K562 (cell line): ENCODE measurements around the gene QRFP. TPM values are rescaled to one million over a fixed set of nuclear protein-coding genes. Genes with fewer than 3 reads are reported as not detected.

Experiments
- ATAC-seq: fragments of 200-7000 bp; cut with Tn5 transposase; 3 replicates; pipeline ENCODE4 v1.9.1; 2020; ENCODE audit warnings: moderate library complexity
- BruUV-seq: library from RNA; stranded (reverse); fragments of 400-500 nt; replicated peaks from 2 replicates; lab custom pipeline; 2021; lab: Mats Ljungman, UMichigan
- CTCF ChIA-PET: fragments of 300-600 bp; formaldehyde crosslinking; extraction: SDS; loops from one replicate; lab custom pipeline; 2021; ENCODE audit warnings: low intra/inter-chr PET ratio; lab: Yijun Ruan, JAX
- POLR2A ChIA-PET: fragments of 300-600, 350-650 bp; sonication (Branson Sonifier 250); formaldehyde crosslinking; extraction: SDS; loops from one replicate; lab custom pipeline; 2021; ENCODE audit warnings: antibody characterized with exemption, inconsistent platforms; lab: Yijun Ruan, JAX
- DNase-seq, 4 experiments: peaks; one replicate each; pipeline versions ENCODE4 v3.0.0 to v3.0.0-alpha.2; 2011 to 2018; ENCODE audit warnings: low spot score in 3 of 4, mixed read lengths in 3 of 4; ENCODE audit errors: extremely low read depth in 1 of 4
- FAIRE-seq: peaks from 2 replicates; lab custom pipeline; 2011; peaks lifted over from hg19 to GRCh38; lab: Jason Lieb, UNC
- H2AFZ ChIP-seq: 2 replicates; pipeline ENCODE4 v1.6.0; 2011; ENCODE audit warnings: low read depth, low read length, control low read depth, inconsistent platforms
- H3K27ac ChIP-seq: fragments of 200-600 bp; 3 replicates; pipeline ENCODE4 v1.8.0; 2011; ENCODE audit warnings: low read depth, mild to moderate bottlenecking, control low read depth, inconsistent platforms, low read length, moderate library complexity, mixed read lengths; ENCODE audit errors: extremely low read depth
- H3K27me3 ChIP-seq, 2 experiments: fragments of 300-600 bp in 1 of 2; 2 replicates in 1 of 2; 3 replicates in 1 of 2; pipeline versions ENCODE4 v1.6.0 to v1.8.0; 2011; ENCODE audit warnings: inconsistent platforms in 2 of 2, low read length in 2 of 2, mild to moderate bottlenecking in 1 of 2, mixed read lengths in 1 of 2, moderate library complexity in 1 of 2; ENCODE audit not compliant: control insufficient read depth in 2 of 2, insufficient read depth in 2 of 2
- H3K36me3 ChIP-seq: fragments of 300-600 bp; 3 replicates; pipeline ENCODE4 v1.8.0; 2011; ENCODE audit warnings: mild to moderate bottlenecking, low read length, inconsistent platforms; ENCODE audit not compliant: control insufficient read depth, insufficient read depth
- H3K4me1 ChIP-seq, 2 experiments: fragments of 200-600 bp in 1 of 2; replicated peaks in 1 of 2; 2 replicates in 1 of 2; 3 replicates in 1 of 2; pipeline versions ENCODE4 v1.5.1 to v1.8.0; 2011; ENCODE audit warnings: inconsistent platforms in 2 of 2, low read length in 2 of 2, mild to moderate bottlenecking in 1 of 2, mixed read lengths in 1 of 2, moderate library complexity in 1 of 2; ENCODE audit not compliant: control insufficient read depth in 2 of 2, insufficient read depth in 2 of 2
- H3K4me2 ChIP-seq: 2 replicates; pipeline ENCODE4 v1.6.1; 2011; ENCODE audit warnings: low read length, control low read depth, inconsistent platforms, mixed read lengths; ENCODE audit not compliant: insufficient read depth
- H3K4me3 ChIP-seq: fragments of 200-600 bp; sonication (generic), shearing (Covaris generic); 2 replicates; pipeline ENCODE4 v1.5.1; 2016; ENCODE audit warnings: control low read depth, inconsistent platforms
- H3K79me2 ChIP-seq: fragments of 200-600 bp; 3 replicates; pipeline ENCODE4 v1.8.0; 2011; ENCODE audit warnings: low read length, inconsistent platforms; ENCODE audit not compliant: control insufficient read depth, insufficient read depth
- H3K9ac ChIP-seq, 2 experiments: 2 replicates each; pipeline versions ENCODE4 v1.6.0 to v1.6.1; 2011; ENCODE audit warnings: low read depth in 2 of 2, low read length in 2 of 2, control low read depth in 1 of 2, inconsistent platforms in 1 of 2, mild to moderate bottlenecking in 1 of 2, mixed read lengths in 1 of 2; ENCODE audit not compliant: insufficient read depth in 1 of 2
- H3K9me1 ChIP-seq: one replicate; pipeline ENCODE4 v1.6.0; 2011; ENCODE audit warnings: inconsistent platforms, mild to moderate bottlenecking, low read length, moderate library complexity; ENCODE audit not compliant: control insufficient read depth, insufficient read depth
- H3K9me3 ChIP-seq: replicated peaks from 2 replicates; pipeline ENCODE4 v1.5.1; 2011; ENCODE audit warnings: low read depth, low read length, inconsistent platforms; ENCODE audit not compliant: control insufficient read depth, insufficient read depth
- H4K20me1 ChIP-seq: replicated peaks from 2 replicates; pipeline ENCODE4 v1.6.1; 2011; ENCODE audit warnings: low read length, inconsistent platforms, mixed read lengths; ENCODE audit not compliant: control insufficient read depth, insufficient read depth
- ARNT ChIP-seq, 2 experiments: fragments of 450-650 bp; IDR thresholded peaks; 2 replicates each; pipeline ENCODE4 v1.6.1; 2016; ENCODE audit warnings: mild to moderate bottlenecking in 1 of 2
- HNRNPLL ChIP-seq: fragments of 200-400 bp; formaldehyde crosslinking; IDR thresholded peaks from 2 replicates; pipeline ENCODE4 v1.6.1; 2017; ENCODE audit warnings: low read length, low read depth, mild to moderate bottlenecking; ENCODE audit not compliant: poor library complexity, severe bottlenecking
- NFRKB ChIP-seq: fragments of 450-650 bp; IDR thresholded peaks from 2 replicates; pipeline ENCODE4 v1.6.1; 2016; ENCODE audit warnings: low read depth
- OTX1 ChIP-seq: fragments of 450-650 bp; formaldehyde crosslinking; IDR thresholded peaks from 2 replicates; pipeline ENCODE4 v1.4.0; 2022; ENCODE audit warnings: mild to moderate bottlenecking
- SP2 ChIP-seq: IDR thresholded peaks from 2 replicates; pipeline ENCODE4 v1.6.1; 2011; ENCODE audit warnings: mild to moderate bottlenecking, low read depth, low read length, moderate library complexity; ENCODE audit not compliant: poor library complexity, severe bottlenecking; ENCODE audit errors: extremely low read depth
- WGBS: fragments of 100-300 bp; shearing (Covaris generic); methylation state at CpG from one replicate; pipeline ENCODE4 v1.1.6; 2016; ENCODE audit warnings: low coverage, mixed read lengths; ENCODE audit not compliant: insufficient coverage; ENCODE audit errors: missing lambda C conversion rate; 5-methylcytosine and 5-hydroxymethylcytosine counted together
- in situ Hi-C: fragments of 300-500 bp; cut with MboI; formaldehyde crosslinking; loops from 4 replicates; pipeline ENCODE4 v1.15.0; 2018; ENCODE audit warnings: inconsistent platforms, mixed read lengths
- intact Hi-C: fragments of 100-400 bp; cut with micrococcal nuclease; formaldehyde crosslinking; loops from 2 replicates; pipeline ENCODE4 v1.14.2; 2022
- polyA plus RNA-seq, 8 experiments: library from polyadenylated mRNA; depleted of rRNA in 4 of 8; stranded (reverse) in 5 of 8; unstranded in 3 of 8; fragments of >200 nt; fragmentation: Nextera tagmentation in 2 of 8; fragmentation: Illumina TruSeq in 1 of 8; extraction: Ambion mirVana in 2 of 8; extraction: Trizol in 1 of 8; gene quantifications; 2 replicates each; pipeline versions ENCODE4 v1.2.1 to v1.2.3, GENCODE V29; 2011 to 2014; ENCODE audit warnings: inconsistent platforms in 1 of 8, missing spikeins in 1 of 8
- total RNA-seq, 7 experiments: library from RNA; depleted of rRNA in 6 of 7; stranded (reverse); fragments of >200 nt in 6 of 7; fragmentation: Illumina TruSeq in 2 of 7; extraction: Trizol in 2 of 7; gene quantifications; 2 replicates each; pipeline versions ENCODE4 v1.2.1 to v1.2.3, GENCODE V29; 2011 to 2021; ENCODE audit warnings: low replicate concordance in 1 of 7
- TF ChIP-seq, protein P1 (sequence below): fragments of 450-650 bp; IDR thresholded peaks from 2 replicates; pipeline ENCODE4 v1.6.1; 2018; ENCODE audit warnings: mild to moderate bottlenecking, low read depth; ENCODE audit not compliant: partially characterized antibody
- TF ChIP-seq, protein P2 (sequence below): sonication (generic); formaldehyde crosslinking; IDR thresholded peaks from 2 replicates; pipeline ENCODE4 v1.8.0; 2022; ENCODE audit warnings: missing genetic modification reagents, mild to moderate bottlenecking, moderate library complexity, borderline replicate concordance
- TF ChIP-seq, protein P3 (sequence below), 2 experiments: fragments of 200-800 bp in 1 of 2; sonication (Bioruptor generic) in 1 of 2; sonication (generic) in 1 of 2; formaldehyde crosslinking in 1 of 2; IDR thresholded peaks in 1 of 2; conservative IDR thresholded peaks in 1 of 2; 2 replicates each; pipeline versions ENCODE4 v1.5.0 to v1.6.1; 2016 to 2020; ENCODE audit warnings: missing compliant biosample characterization in 1 of 2, missing genetic modification characterization in 1 of 2, missing genetic modification reagents in 1 of 2
- TF ChIP-seq, protein P4 (sequence below): fragments of 450-650 bp; formaldehyde crosslinking; IDR thresholded peaks from 2 replicates; pipeline ENCODE4 v1.4.0; 2022; ENCODE audit warnings: mild to moderate bottlenecking, moderate library complexity

Gene QRFP
- total and polyA plus RNA-seq, 9 of the 15 experiments (the other 6 are each of a cell fraction or from before 2014, with no cell fraction given) = not detected

DNA sequence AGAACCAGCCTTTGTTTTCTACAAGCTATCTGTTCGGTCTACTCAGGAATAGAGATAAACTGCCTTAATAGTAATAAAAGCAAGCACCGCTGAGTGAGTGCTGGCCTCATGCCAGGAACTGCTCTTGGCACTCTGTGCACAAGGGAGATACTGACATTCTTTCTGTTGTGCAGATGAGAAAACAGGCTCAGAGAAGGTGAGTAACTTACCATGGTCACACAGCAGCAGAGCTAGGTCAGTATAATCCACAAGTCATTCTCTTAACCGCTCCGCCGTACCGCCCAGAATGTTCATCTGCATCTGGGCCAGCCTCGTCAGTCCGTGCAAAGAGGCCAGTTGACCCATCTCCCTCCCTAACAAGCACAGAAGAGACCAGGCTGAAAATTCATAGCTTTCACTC is 27.4 kb downstream of the QRFP start:
- CTCF ChIA-PET = interaction anchor here (1.2 to 13.1 kb wide), 5 partner anchors 71 to 178 kb away, joined by 3 to 201 read pairs (median 34); partner anchors contain the start of gene FIBCD1
- FAIRE-seq = no peak
- in situ Hi-C loops = loop anchor here (10.0 kb wide), 1 partner anchor 414 kb away; no protein-coding TSS in a partner anchor
- Histone ChIP-seq H3K9ac (0 out of 4 replicates have a peak overlapping the region, but pooled peaks of 1 of the 2 experiments have one; percentile 1), H3K27me3 (no peaks in the 10 kb centered on the region), H3K4me2 (no peak overlapping the region)
- TF ChIP-seq, protein P1, sequence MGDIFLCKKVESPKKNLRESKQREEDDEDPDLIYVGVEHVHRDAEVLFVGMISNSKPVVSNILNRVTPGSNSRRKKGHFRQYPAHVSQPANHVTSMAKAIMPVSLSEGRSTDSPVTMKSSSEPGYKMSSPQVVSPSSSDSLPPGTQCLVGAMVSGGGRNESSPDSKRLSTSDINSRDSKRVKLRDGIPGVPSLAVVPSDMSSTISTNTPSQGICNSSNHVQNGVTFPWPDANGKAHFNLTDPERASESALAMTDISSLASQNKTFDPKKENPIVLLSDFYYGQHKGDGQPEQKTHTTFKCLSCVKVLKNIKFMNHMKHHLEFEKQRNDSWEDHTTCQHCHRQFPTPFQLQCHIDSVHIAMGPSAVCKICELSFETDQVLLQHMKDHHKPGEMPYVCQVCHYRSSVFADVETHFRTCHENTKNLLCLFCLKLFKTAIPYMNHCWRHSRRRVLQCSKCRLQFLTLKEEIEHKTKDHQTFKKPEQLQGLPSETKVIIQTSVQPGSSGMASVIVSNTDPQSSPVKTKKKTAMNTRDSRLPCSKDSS = no peak
- TF ChIP-seq OTX1 (CRISPR knock-in tag) (no peak), HNRNPLL (no peak), SP2 (no peak), NFRKB (no peak), ARNT (IDR thresholded peaks at IDR 0.05) (no peak)
- TF ChIP-seq, protein P2, sequence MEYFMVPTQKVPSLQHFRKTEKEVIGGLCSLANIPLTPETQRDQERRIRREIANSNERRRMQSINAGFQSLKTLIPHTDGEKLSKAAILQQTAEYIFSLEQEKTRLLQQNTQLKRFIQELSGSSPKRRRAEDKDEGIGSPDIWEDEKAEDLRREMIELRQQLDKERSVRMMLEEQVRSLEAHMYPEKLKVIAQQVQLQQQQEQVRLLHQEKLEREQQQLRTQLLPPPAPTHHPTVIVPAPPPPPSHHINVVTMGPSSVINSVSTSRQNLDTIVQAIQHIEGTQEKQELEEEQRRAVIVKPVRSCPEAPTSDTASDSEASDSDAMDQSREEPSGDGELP (CRISPR knock-in tag) = no peak
- TF ChIP-seq, protein P3, sequence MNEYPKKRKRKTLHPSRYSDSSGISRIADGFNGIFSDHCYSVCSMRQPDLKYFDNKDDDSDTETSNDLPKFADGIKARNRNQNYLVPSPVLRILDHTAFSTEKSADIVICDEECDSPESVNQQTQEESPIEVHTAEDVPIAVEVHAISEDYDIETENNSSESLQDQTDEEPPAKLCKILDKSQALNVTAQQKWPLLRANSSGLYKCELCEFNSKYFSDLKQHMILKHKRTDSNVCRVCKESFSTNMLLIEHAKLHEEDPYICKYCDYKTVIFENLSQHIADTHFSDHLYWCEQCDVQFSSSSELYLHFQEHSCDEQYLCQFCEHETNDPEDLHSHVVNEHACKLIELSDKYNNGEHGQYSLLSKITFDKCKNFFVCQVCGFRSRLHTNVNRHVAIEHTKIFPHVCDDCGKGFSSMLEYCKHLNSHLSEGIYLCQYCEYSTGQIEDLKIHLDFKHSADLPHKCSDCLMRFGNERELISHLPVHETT (CRISPR knock-in tag; conservative IDR thresholded peaks at IDR 0.05 in 1 of 2, IDR thresholded peaks at IDR 0.05 in 1 of 2) = no peak
- TF ChIP-seq, protein P4, sequence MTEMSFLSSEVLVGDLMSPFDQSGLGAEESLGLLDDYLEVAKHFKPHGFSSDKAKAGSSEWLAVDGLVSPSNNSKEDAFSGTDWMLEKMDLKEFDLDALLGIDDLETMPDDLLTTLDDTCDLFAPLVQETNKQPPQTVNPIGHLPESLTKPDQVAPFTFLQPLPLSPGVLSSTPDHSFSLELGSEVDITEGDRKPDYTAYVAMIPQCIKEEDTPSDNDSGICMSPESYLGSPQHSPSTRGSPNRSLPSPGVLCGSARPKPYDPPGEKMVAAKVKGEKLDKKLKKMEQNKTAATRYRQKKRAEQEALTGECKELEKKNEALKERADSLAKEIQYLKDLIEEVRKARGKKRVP (CRISPR knock-in tag) = no peak
- TF ChIP-seq, all 486 proteins: peak for 0
- H3K9me1 ChIP-seq = peaks cover 3% of the 10 kb centered on the region
- H2AFZ ChIP-seq = no peak overlapping the region
- BruUV-seq = no TSS peak
- H3K9me3 ChIP-seq = no peaks in the 10 kb centered on the region
- 77% methylated on average over 8 of the region's 8 CpGs for WGBS
- H3K4me3 ChIP-seq = no peak overlapping the region
- DNase-seq = peak in 3 of 4 experiments; percentile 63 to 75 (median 65)
- intact Hi-C loops = no loop called here
- no peak overlapping the region for H3K27ac ChIP-seq
- ATAC-seq = peak; percentile 2; the same call in 2 of the 3 replicates
- peaks cover 50% of the 10 kb centered on the region for H4K20me1 ChIP-seq
- peaks cover 50% of the 10 kb centered on the region for H3K36me3 ChIP-seq
- H3K4me1 ChIP-seq = no peaks in the 10 kb centered on the region; a peak in 1 of 5 replicates
- H3K79me2 ChIP-seq = no peaks in the 10 kb centered on the region
- POLR2A ChIA-PET = interaction anchor here (0.6 to 15.4 kb wide), 30 partner anchors 10 to 177 kb away, joined by 3 to 220 read pairs (median 5); no protein-coding TSS in a partner anchor
